PC-9 (cell line): Measurements from ENCODE around the gene SYNPR. TPM values are rescaled to one million over a fixed set of nuclear protein-coding genes. Genes with fewer than 3 reads are reported as not detected.

Experiments
- BruUV-seq: library from RNA; stranded (reverse); fragments of 400-500 nt; replicated peaks from 2 replicates; lab custom pipeline; 2021; lab: Mats Ljungman, UMichigan
- CTCF ChIA-PET: fragments of 300-600 bp; sonication (Branson Sonifier 250); formaldehyde crosslinking; loops from one replicate; lab custom pipeline; 2022; ENCODE audit warnings: antibody characterized with exemption; lab: Charles Lee
- POLR2A ChIA-PET: fragments of 300-600 bp; sonication (Branson Sonifier 250); formaldehyde crosslinking; loops from one replicate; lab custom pipeline; 2022; ENCODE audit warnings: antibody characterized with exemption; ENCODE audit not compliant: unreplicated experiment; lab: Charles Lee
- DNase-seq, 2 experiments: peaks; one replicate each; pipeline versions ENCODE4 v3.0.0 to v3.0.0-alpha.2; 2015 to 2022; ENCODE audit warnings: mixed read lengths in 1 of 2
- H2AFZ ChIP-seq: fragments of 200-600 bp; sonication (generic); 2 replicates; pipeline ENCODE4 v1.8.1; 2017; ENCODE audit warnings: antibody characterized with exemption
- H3F3A ChIP-seq: fragments of 200-600 bp; sonication (generic); 2 replicates; pipeline ENCODE4 v1.8.1; 2017; ENCODE audit warnings: antibody characterized with exemption, mild to moderate bottlenecking, low read depth; ENCODE audit not compliant: insufficient read depth
- H3K27ac ChIP-seq: fragments of 200-600 bp; sonication (generic); 2 replicates; pipeline ENCODE4 v1.6.1; 2016; ENCODE audit warnings: mixed run types
- H3K27me3 ChIP-seq: fragments of 200-600 bp; sonication (generic); 2 replicates; pipeline ENCODE4 v1.6.1; 2016; ENCODE audit warnings: low read depth, mixed run types; ENCODE audit not compliant: insufficient read depth
- H3K36me3 ChIP-seq: fragments of 200-600 bp; sonication (generic); 2 replicates; pipeline ENCODE4 v1.6.1; 2016; ENCODE audit warnings: low read depth, mixed run types
- H3K4me1 ChIP-seq: fragments of 200-600 bp; sonication (generic); replicated peaks from 2 replicates; pipeline ENCODE4 v1.6.1; 2016; ENCODE audit warnings: mixed run types; ENCODE audit not compliant: insufficient read depth
- H3K4me2 ChIP-seq: fragments of 200-600 bp; sonication (generic); 2 replicates; pipeline ENCODE4 v1.6.1; 2017; ENCODE audit warnings: mixed run types
- H3K4me3 ChIP-seq: fragments of 200-600 bp; sonication (generic); 2 replicates; pipeline ENCODE4 v1.6.1; 2016; ENCODE audit warnings: mixed run types
- H3K79me2 ChIP-seq: fragments of 200-600 bp; sonication (generic); 2 replicates; pipeline ENCODE4 v1.6.1; 2017; ENCODE audit warnings: low read depth, mixed run types
- H3K9me2 ChIP-seq: fragments of 200-600 bp; sonication (generic); 2 replicates; pipeline ENCODE4 v1.8.1; 2017; ENCODE audit warnings: mild to moderate bottlenecking; ENCODE audit not compliant: insufficient read depth
- H3K9me3 ChIP-seq: fragments of 200-600 bp; sonication (generic); 2 replicates; pipeline ENCODE4 v1.8.1; 2016; ENCODE audit warnings: low read depth; ENCODE audit not compliant: insufficient read depth
- H4K20me1 ChIP-seq: fragments of 200-600 bp; sonication (generic); 2 replicates; pipeline ENCODE4 v1.8.1; 2017; ENCODE audit not compliant: insufficient read depth
- EZH2 ChIP-seq: fragments of 200-600 bp; sonication (generic); IDR thresholded peaks from 2 replicates; pipeline ENCODE4 v1.8.0; 2017; ENCODE audit warnings: antibody characterized with exemption, low read depth
- intact Hi-C: fragments of 100-400 bp; cut with micrococcal nuclease; formaldehyde crosslinking; loops from one replicate; pipeline ENCODE4 v1.10.0; 2022; ENCODE audit not compliant: unreplicated experiment
- total RNA-seq: library from RNA; stranded (reverse); gene quantifications from 2 replicates; pipeline ENCODE4 v1.2.3, GENCODE V29; 2021
- TF ChIP-seq, protein P1 (sequence below): fragments of 200-600 bp; sonication (generic); conservative IDR thresholded peaks from 2 replicates; pipeline ENCODE4 v1.6.1; 2017; ENCODE audit warnings: mixed run types, antibody characterized with exemption, mild to moderate bottlenecking, moderate library complexity

Gene SYNPR
- total RNA-seq, 1 experiment from 2014 or later, result not detected

DNA sequence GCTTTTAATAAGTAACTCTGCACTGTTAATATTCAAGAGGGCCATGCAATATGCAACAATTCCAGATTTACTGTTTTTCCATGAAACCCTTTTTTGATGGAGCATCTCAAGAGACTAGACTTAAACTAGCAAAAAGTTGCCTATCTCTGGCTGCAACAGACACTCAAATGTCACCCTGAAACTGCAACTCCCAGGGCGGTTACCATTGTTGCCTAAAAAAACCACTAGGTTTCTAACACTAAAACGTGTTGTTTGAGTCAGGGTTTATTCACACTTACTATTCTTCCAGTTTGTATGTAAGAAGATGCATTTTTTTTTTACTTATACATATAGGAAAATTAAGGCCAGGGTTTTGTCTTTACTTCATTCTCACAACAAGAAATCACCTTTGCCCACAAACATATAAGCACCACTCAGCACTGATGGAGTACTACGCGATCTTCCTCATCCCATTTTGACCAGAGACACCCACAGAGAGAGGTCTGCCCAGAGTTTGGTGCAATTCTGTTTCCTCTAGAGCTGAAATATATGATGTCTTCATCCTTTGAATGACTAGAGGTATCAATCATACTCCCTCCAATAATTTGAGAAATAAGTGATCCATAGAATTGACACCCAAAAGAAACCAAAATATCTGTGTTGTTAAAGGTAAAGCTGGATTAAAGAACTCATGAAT is 250.4 kb downstream of the SYNPR start:
- Histone ChIP-seq H4K20me1 (no peaks in the 10 kb centered on the region), H3K27me3 (no peaks in the 10 kb centered on the region), H2AFZ (no peak overlapping the region), H3K9me3 (no peaks in the 10 kb centered on the region), H3F3A (no peaks in the 10 kb centered on the region), H3K36me3 (no peaks in the 10 kb centered on the region), H3K4me2 (no peak overlapping the region), H3K79me2 (no peaks in the 10 kb centered on the region), H3K4me3 (no peak overlapping the region), H3K4me1 (no peaks in the 10 kb centered on the region), H3K27ac (no peak overlapping the region), H3K9me2 (no peaks in the 10 kb centered on the region)
- TF ChIP-seq, protein P1, sequence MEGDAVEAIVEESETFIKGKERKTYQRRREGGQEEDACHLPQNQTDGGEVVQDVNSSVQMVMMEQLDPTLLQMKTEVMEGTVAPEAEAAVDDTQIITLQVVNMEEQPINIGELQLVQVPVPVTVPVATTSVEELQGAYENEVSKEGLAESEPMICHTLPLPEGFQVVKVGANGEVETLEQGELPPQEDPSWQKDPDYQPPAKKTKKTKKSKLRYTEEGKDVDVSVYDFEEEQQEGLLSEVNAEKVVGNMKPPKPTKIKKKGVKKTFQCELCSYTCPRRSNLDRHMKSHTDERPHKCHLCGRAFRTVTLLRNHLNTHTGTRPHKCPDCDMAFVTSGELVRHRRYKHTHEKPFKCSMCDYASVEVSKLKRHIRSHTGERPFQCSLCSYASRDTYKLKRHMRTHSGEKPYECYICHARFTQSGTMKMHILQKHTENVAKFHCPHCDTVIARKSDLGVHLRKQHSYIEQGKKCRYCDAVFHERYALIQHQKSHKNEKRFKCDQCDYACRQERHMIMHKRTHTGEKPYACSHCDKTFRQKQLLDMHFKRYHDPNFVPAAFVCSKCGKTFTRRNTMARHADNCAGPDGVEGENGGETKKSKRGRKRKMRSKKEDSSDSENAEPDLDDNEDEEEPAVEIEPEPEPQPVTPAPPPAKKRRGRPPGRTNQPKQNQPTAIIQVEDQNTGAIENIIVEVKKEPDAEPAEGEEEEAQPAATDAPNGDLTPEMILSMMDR, result no peak
- TF ChIP-seq EZH2, result no peak
- ChIA-PET POLR2A (no interaction called here), CTCF (no interaction called here)
- no TSS peak for BruUV-seq
- DNase-seq, result no peak
- intact Hi-C loops, result no loop called here

DNA sequence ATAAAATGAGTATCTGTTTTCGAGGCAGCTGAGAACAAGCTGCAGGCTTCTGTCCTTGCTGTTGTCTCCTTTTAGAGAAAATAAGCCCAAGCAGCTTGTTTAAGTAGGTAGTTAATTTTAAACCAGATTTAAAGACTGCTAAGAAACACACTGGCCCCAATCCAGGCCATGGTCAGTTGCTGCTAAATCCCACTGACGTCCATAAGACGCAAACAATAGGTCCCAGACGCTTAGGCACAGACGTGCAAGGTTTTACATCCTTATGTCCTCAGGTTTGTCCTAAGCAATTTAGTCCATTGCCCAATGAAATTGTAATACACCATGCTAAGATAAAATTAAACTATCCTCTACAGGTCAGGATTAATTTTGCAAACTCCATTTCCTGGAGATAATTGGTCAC is 254.4 kb downstream of the SYNPR start:
- Histone ChIP-seq H3F3A (no peaks in the 10 kb centered on the region), H3K27ac (no peak overlapping the region), H3K4me3 (no peak overlapping the region), H4K20me1 (no peaks in the 10 kb centered on the region), H3K36me3 (no peaks in the 10 kb centered on the region), H2AFZ (no peak overlapping the region), H3K9me3 (no peaks in the 10 kb centered on the region), H3K27me3 (no peaks in the 10 kb centered on the region), H3K4me1 (no peaks in the 10 kb centered on the region), H3K79me2 (no peaks in the 10 kb centered on the region), H3K9me2 (no peaks in the 10 kb centered on the region), H3K4me2 (no peak overlapping the region)
- CTCF ChIA-PET, result no interaction called here
- intact Hi-C loops, result no loop called here
- BruUV-seq, result no TSS peak
- POLR2A ChIA-PET, result no interaction called here
- no peak for DNase-seq
- no peak for TF ChIP-seq EZH2
- TF ChIP-seq, protein P1, result no peak

- Histone ChIP-seq H3K79me2 (no peaks in the 10 kb centered on the region), H3F3A (no peaks in the 10 kb centered on the region), H3K36me3 (no peaks in the 10 kb centered on the region), H3K27me3 (no peaks in the 10 kb centered on the region), H3K4me1 (no peaks in the 10 kb centered on the region), H3K4me2 (no peak overlapping the region), H3K27ac (no peak overlapping the region), H3K4me3 (no peak overlapping the region), H2AFZ (no peak overlapping the region), H4K20me1 (no peaks in the 10 kb centered on the region), H3K9me2 (no peaks in the 10 kb centered on the region), H3K9me3 (no peaks in the 10 kb centered on the region)
- intact Hi-C loops, result no loop called here
- DNase-seq, result no peak
- no peak for TF ChIP-seq EZH2
- TF ChIP-seq, protein P1, result no peak
- POLR2A ChIA-PET, result no interaction called here
- CTCF ChIA-PET, result no interaction called here
- BruUV-seq, result no TSS peak
Observed at GRCh38 chr3:63538919-63539318, 260.8 kb downstream of the SYNPR start.
